Activated naive CD4-positive, alpha-beta T cell treated with anti-CD3 and anti-CD28 coated beads, Interleukin-2, amount 50 U/mL, for 16 hours (primary cell): Measurements from ENCODE around the gene NRXN3.
"Not testable (repeated sequence)": the region's sequence is repeated elsewhere in the genome, so short reads cannot be mapped to it uniquely, and the experiment has no call there.

ENCODE experiments used
- DNase-seq: peaks from one replicate; pipeline ENCODE4 v3.0.0-alpha.2; 2020

NRXN3 gene

DNA sequence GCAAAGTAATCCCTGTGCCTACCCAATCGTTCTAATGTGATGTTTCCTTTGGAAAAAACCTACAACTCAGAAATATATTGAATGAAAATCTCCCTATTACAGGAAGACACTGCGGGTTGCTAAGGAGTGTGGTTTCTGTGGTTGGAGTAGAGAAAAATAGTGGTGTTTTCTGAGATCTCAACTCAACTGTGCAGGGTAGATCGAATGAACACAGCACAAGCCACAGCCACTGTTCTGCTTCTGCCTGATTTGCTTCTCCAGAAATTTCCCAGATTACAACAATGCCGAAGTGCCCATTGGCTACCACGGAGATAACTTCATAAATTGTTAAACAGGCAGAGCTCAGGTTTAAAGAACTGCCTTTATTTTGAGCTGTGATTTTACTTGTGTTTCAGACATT lies 1560.8 kb downstream of the NRXN3 start:
- no peak for DNase-seq

DNA sequence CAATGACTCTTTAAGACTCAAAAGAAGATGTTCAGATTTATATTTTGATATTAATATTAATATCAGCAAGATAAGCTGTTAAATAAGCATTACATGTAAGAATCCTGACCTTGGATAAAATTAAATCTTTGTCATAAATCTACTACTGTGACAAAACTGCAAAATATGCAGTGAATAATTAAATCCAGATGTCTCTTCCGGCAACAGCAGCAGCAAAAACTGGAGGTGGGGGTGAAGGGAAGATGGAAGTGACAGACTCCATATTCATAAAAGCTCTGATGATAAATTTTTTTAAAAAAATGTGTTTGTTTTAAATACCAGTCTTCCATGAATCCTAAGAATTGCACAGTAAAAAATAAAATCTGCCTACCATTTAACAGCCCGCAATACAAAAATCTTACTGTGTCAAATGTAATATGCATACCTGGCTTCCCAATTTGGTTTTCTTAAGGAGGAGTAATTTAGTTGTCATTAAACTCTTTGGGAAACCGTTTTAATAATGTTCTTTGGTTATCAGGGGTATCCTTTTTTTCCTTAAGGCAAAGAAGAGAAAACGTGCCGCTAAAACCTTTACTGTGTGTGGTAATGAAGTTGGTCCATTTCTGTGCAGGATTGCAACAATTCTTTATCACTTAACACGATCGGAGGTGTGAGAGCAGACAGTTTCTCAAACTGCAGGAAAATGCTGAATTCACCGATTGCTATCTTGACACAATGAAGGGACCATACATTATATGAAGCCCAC lies 1562.9 kb downstream of the NRXN3 start:
- DNase-seq = no peak

DNA sequence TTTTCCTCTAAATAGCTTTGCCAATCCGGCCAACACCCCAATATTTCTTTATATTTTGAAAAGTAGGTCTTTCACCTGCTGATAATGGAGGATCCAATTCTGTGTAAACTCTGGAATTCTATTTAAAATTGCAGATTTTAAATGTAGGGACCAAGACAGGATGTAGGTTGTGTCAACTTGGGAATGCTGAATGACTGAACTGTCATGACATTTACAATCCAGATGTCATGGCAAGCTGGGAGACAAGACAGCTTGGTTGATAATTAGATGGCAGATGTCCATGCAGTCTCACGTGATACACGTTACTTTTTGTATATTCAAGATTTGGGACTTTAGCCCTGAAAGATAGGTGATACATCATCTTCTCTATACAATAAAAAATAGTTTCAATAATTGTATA lies 1564.0 kb downstream of the NRXN3 start:
- DNase-seq = no peak

DNA sequence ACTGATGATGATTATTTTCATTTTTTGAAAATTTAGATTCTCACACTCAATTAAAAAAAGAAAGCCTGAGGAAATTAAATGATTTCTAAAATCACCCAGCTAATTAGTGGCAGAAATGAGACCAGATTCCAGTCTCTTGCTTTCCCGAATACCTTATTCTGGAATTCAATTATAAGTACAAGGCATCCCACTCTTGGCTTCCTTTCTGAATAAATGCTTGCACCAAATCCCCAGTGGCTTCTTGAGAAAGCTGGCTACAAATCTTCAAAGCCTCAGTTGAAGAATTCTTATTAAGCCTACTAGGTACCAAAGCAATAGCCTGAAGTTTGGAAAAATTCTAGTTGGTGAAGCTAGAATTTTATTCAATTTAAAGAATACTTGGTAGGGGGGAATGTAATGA lies 1564.5 kb downstream of the NRXN3 start:
- no peak for DNase-seq

GRCh38 chr14:79735121-79735520 lies 1564.9 kb downstream of the NRXN3 start:
- DNase-seq = no peak

- DNase-seq = no peak
These were observed 1570.0 kb downstream of the NRXN3 start for GRCh38 chr14:79740066-79740601.

- no peak for DNase-seq
These were observed 1572.0 kb downstream of the NRXN3 start for GRCh38 chr14:79742142-79742541.

DNA sequence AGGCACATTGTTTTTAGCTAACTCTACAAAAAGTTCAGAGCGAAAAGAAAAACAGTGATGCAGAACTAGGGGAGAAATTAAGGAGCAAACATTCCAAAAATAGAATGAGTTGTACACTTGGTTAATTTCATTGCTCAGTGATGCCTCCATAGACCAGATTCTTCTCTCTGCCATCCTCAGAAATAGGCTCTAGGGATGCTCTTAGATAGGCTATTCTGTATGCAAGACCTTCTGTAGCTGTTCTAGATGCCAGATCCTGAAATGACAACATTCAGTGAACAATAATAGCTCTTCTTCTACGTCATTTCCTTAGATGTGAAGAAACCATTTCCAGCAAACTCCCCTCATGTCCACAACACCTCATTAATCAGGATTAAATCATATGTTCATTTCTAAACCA lies 1574.9 kb downstream of the NRXN3 start:
- DNase-seq = no peak

DNA sequence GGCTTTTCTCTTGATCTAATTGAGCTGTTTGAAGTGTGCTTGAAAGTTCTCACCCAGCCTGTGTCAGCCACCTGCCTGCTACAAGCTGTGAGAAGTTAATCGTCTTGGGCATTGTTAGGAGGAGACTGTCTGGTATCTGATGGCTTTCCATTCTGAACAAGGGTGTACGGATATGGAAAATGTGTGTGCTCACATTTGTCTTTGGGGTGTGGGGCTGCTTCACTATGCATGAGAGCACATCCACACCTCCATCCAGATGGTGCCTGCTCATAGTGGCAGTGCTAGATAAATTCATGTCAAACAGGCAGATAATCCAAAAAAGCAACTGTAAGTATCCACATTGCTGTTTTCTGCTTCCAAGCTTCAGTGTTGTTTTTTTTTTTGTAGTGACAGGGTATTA lies 1578.9 kb downstream of the NRXN3 start:
- DNase-seq = no peak

DNA sequence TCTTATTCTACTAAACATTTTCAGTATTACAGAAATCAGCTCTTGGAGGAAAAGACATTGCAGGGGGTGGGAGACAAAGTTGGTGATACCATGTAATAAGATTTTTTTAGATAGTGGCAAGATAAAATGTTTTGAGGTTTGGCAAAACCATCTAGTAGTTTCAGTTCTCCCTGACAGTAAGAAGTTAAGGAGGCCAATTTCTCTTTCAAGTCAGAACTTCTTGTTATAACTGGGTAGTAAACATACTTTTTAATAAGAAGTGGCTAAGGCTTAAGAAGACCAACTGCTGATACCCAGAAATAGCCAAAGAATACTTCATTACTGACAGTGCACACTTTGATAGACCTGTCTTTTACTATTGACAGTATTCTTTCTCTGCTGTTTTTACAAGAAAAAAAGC lies 1588.8 kb downstream of the NRXN3 start:
- DNase-seq = no peak

DNA sequence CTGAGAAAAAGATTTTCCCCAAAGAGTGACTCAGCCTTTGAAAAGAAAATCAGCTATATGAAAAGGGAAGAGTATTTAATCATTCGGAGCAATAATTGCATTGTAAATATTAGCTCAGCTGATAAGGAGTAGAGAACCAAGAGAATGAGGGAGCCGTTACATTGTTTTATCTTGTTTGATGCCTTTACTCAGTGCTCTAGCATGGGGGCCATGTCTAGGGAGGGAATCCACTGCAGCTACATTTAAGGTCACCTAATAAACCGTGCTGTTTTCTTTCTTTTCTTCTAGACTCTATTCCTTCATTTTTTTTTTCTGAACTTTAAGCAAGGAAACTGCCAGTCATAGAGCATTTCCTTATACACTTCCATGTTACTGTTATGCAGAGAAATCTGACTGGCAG lies 1594.2 kb downstream of the NRXN3 start:
- DNase-seq = no peak

- no peak for DNase-seq
These were observed 1596.3 kb downstream of the NRXN3 start for GRCh38 chr14:79766511-79766910.

GRCh38 chr14:79767251-79767650 lies 1597.1 kb downstream of the NRXN3 start:
- DNase-seq = no peak

GRCh38 chr14:79767721-79768120 lies 1597.5 kb downstream of the NRXN3 start:
- DNase-seq = not testable (repeated sequence)

GRCh38 chr14:79781882-79782281 lies 1611.7 kb downstream of the NRXN3 start:
- no peak for DNase-seq

GRCh38 chr14:79783041-79783440 lies 1612.9 kb downstream of the NRXN3 start:
- DNase-seq = no peak

- DNase-seq = no peak
These were observed 1616.3 kb downstream of the NRXN3 start for GRCh38 chr14:79786522-79786921.

- DNase-seq = no peak
These were observed 1618.2 kb downstream of the NRXN3 start for GRCh38 chr14:79788346-79788745.

DNA sequence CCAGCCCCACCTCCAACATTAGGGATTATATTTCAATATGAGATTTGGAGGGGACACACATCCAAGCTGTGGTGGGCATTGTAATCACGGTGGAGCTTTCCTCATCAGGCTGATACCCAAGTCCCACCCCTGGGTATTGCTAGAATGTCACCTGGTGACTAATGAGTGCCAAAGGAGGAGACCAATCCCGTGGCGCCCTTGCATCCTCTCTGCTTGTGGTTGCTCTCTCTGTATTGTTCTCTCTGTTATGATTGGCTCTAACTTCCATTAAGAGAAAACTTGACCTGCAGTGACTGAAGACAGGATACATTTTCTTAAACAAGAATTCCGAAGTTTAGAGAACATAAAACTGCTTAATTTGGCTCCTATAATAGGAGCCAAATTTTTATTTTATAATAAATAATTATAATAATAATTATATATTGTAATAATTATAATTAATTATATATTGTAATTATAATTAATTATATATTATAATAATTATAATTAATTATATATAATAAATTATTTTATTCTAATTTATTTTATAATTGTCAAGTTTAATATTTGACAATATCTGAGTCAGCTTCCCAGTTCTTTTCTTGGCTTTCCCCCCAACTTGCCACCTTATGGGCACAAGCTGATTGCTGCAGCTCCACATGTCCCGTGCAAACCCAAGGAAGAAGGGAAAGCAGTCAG lies 1621.0 kb downstream of the NRXN3 start:
- DNase-seq = no peak

DNA sequence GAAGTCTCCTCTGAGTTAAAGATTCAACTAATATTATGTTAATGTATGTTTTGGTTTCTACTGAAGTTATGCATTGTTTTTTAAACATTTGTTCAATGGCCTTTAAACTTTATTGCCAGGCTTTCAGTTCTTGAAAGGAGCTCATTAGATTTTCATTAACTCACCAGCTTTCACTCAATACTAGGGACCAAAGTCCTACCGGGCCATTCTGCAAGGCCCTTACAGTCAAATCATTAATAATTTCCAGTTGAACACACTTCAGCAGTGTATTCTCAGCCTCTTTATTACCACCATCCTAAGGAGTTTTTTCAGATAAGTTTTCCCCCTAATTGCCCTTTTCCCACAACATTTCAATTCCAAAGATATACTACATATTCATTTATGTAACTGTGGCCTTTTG lies 1631.9 kb downstream of the NRXN3 start:
- DNase-seq = no peak

DNA sequence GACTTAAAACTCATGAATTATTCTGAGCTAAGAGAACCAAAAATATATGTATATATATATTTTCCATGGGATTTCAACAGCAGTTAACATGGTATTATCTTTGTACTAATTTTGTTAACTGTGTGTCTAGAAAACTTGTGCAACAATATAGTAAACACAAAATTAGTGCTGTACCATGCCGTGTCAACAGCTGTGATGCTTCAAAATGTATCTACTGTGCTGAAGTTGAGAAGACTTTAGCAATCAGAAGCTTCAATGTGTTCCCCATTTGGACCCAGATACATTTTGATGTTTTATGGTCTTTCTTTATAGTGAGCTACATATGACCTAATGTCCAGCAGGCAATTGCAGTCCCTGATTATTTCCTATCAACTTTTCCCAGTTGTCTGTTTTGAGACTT lies 1635.5 kb downstream of the NRXN3 start:
- DNase-seq = no peak

- DNase-seq = no peak
These were observed 1639.9 kb downstream of the NRXN3 start for GRCh38 chr14:79809849-79810612.

GRCh38 chr14:79820866-79821535 lies 1650.8 kb downstream of the NRXN3 start:
- no peak for DNase-seq
